Endothelial cell of umbilical vein (primary cell): ENCODE results near the gene CLCA1. TPM values are rescaled to one million over a fixed set of nuclear protein-coding genes. Genes with fewer than 3 reads are reported as not detected.

Experiments used
- BruUV-seq: library from RNA; stranded (reverse); fragments of 400-500 nt; replicated peaks from 2 replicates; lab custom pipeline; 2021; lab: Mats Ljungman, UMichigan
- CTCF ChIA-PET: fragments of 300-600, 350-600 bp; sonication (Branson Sonifier 250); formaldehyde crosslinking; loops from one replicate; lab custom pipeline; 2021; ENCODE audit warnings: antibody characterized with exemption, inconsistent platforms; lab: Charles Lee
- POLR2A ChIA-PET: fragments of 300-600, 350-600 bp; sonication (Branson Sonifier 250); formaldehyde crosslinking; loops from one replicate; lab custom pipeline; 2021; ENCODE audit warnings: antibody characterized with exemption, inconsistent platforms; lab: Charles Lee
- DNase-seq: peaks from one replicate; pipeline ENCODE4 v3.0.0-alpha.2; 2011; ENCODE audit warnings: low read depth, low spot score
- FAIRE-seq: peaks from 2 replicates; lab custom pipeline; 2011; peaks lifted over from hg19 to GRCh38; lab: Jason Lieb, UNC
- H2AFZ ChIP-seq: 2 replicates; pipeline ENCODE4 v1.6.0; 2012; ENCODE audit warnings: low read depth, low read length, control low read depth, inconsistent platforms
- H3K27ac ChIP-seq: 2 replicates; pipeline ENCODE4 v1.5.1; 2011; ENCODE audit warnings: low read depth, mild to moderate bottlenecking, control low read depth, low read length, moderate library complexity; ENCODE audit not compliant: insufficient read depth
- H3K27me3 ChIP-seq, 2 experiments: 2 replicates each; pipeline versions ENCODE4 v1.6.0 to v1.6.1; 2011; ENCODE audit warnings: low read length in 2 of 2, mixed read lengths in 1 of 2; ENCODE audit not compliant: control insufficient read depth in 2 of 2, insufficient read depth in 2 of 2
- H3K36me3 ChIP-seq, 2 experiments: 2 replicates in 1 of 2; 3 replicates in 1 of 2; pipeline ENCODE4 v1.5.1; 2011; ENCODE audit warnings: low read length in 2 of 2, mild to moderate bottlenecking in 1 of 2, moderate library complexity in 1 of 2; ENCODE audit not compliant: control insufficient read depth in 2 of 2, insufficient read depth in 2 of 2; ENCODE audit errors: extremely low read depth in 1 of 2
- H3K4me1 ChIP-seq: 3 replicates; pipeline ENCODE4 v1.5.1; 2011; ENCODE audit warnings: mild to moderate bottlenecking, low read length; ENCODE audit not compliant: control insufficient read depth, insufficient read depth; ENCODE audit errors: extremely low read depth
- H3K4me2 ChIP-seq: 2 replicates; pipeline ENCODE4 v1.6.1; 2011; ENCODE audit warnings: low read length, control low read depth, mixed read lengths; ENCODE audit not compliant: insufficient read depth
- H3K4me3 ChIP-seq, 3 experiments: fragments of 200-600 bp in 1 of 3; sonication (generic), shearing (Covaris generic) in 1 of 3; replicated peaks in 1 of 3; 2 replicates each; pipeline ENCODE4 v1.5.1; 2011 to 2016; ENCODE audit warnings: control low read depth in 3 of 3, low read length in 3 of 3, mild to moderate bottlenecking in 2 of 3, inconsistent platforms in 1 of 3, low read depth in 1 of 3, moderate library complexity in 1 of 3; ENCODE audit not compliant: insufficient read depth in 1 of 3
- H3K79me2 ChIP-seq: 2 replicates; pipeline ENCODE4 v1.6.0; 2012; ENCODE audit warnings: low read length, inconsistent platforms; ENCODE audit not compliant: control insufficient read depth, insufficient read depth
- H3K9ac ChIP-seq: replicated peaks from 2 replicates; pipeline ENCODE3; 2011; ENCODE audit warnings: low read length, control low read depth; ENCODE audit not compliant: insufficient read depth; ENCODE audit errors: extremely low read depth
- H3K9me1 ChIP-seq: replicated peaks from 3 replicates; pipeline ENCODE4 v1.6.0; 2011; ENCODE audit warnings: mild to moderate bottlenecking, low read length; ENCODE audit not compliant: control insufficient read depth, insufficient read depth; ENCODE audit errors: extremely low read depth
- H3K9me3 ChIP-seq: replicated peaks from 2 replicates; pipeline ENCODE4 v1.5.1; 2012; ENCODE audit warnings: low read length, inconsistent platforms; ENCODE audit not compliant: control insufficient read depth, insufficient read depth
- H4K20me1 ChIP-seq: replicated peaks from 2 replicates; pipeline ENCODE3; 2011; ENCODE audit warnings: mild to moderate bottlenecking, low read length; ENCODE audit not compliant: control insufficient read depth, insufficient read depth; ENCODE audit errors: extremely low read depth
- EZH2 ChIP-seq: IDR thresholded peaks from 2 replicates; pipeline ENCODE4 v1.6.1; 2012; ENCODE audit warnings: borderline replicate concordance, low read depth, mild to moderate bottlenecking, moderate library complexity, low read length, inconsistent platforms; ENCODE audit not compliant: severe bottlenecking
- FOS ChIP-seq: IDR thresholded peaks from 2 replicates; pipeline ENCODE4 v1.6.1; 2011; ENCODE audit warnings: mild to moderate bottlenecking, low read length, moderate library complexity, borderline replicate concordance; ENCODE audit not compliant: insufficient read depth
- GATA2 ChIP-seq: IDR thresholded peaks from 2 replicates; pipeline ENCODE4 v1.7.0; 2011; ENCODE audit warnings: low read depth, mild to moderate bottlenecking, moderate library complexity, mixed read lengths, low read length; ENCODE audit not compliant: insufficient read length, insufficient read depth
- JUN ChIP-seq: IDR thresholded peaks from 2 replicates; pipeline ENCODE4 v1.6.1; 2011; ENCODE audit warnings: borderline replicate concordance, low read depth; ENCODE audit not compliant: insufficient read length, insufficient read depth
- MYC ChIP-seq: IDR thresholded peaks from one replicate; pipeline ENCODE4 v1.6.1; 2011; ENCODE audit warnings: mild to moderate bottlenecking, low read depth, low read length
- POLR2A ChIP-seq: IDR thresholded peaks from 2 replicates; pipeline ENCODE4 v1.6.1; 2012; ENCODE audit warnings: low read depth, mild to moderate bottlenecking, control low read depth, low read length
- POLR2AphosphoS5 ChIP-seq: IDR thresholded peaks from 2 replicates; pipeline ENCODE4 v1.6.1; 2012; ENCODE audit warnings: low read depth, mild to moderate bottlenecking, control low read depth, low read length, moderate library complexity; ENCODE audit not compliant: insufficient read depth
- dilution Hi-C: fragments of 300-500 bp; cut with MboI; formaldehyde crosslinking; loops from one replicate; pipeline ENCODE4 v1.15.0; 2019; ENCODE audit warnings: low sequenced_read_pairs; ENCODE audit not compliant: extremely low pct_ligation_motif_present
- intact Hi-C: fragments of 100-400 bp; cut with micrococcal nuclease; formaldehyde crosslinking; loops from one replicate; pipeline ENCODE4 v1.10.0; 2022
- polyA plus RNA-seq, 4 experiments: library from polyadenylated mRNA; depleted of rRNA in 3 of 4; stranded (reverse) in 3 of 4; unstranded in 1 of 4; fragments of >200 nt; gene quantifications; 2 replicates each; pipeline versions ENCODE4 v1.2.1 to v1.2.3, GENCODE V29; 2011 to 2012; ENCODE audit warnings: missing spikeins in 1 of 4
- total RNA-seq: library from RNA; stranded (reverse); gene quantifications from 2 replicates; pipeline ENCODE4 v1.2.3, GENCODE V29; 2021
- TF ChIP-seq, protein P1 (sequence below), 2 donors: IDR thresholded peaks; 1 replicate in 1 of 2; 2 replicates in 1 of 2; pipeline ENCODE4 v1.5.1; 2011; ENCODE audit warnings: low read length in 2 of 2, mild to moderate bottlenecking in 2 of 2, moderate library complexity in 2 of 2, control low read depth in 1 of 2, inconsistent platforms in 1 of 2, low read depth in 1 of 2; ENCODE audit not compliant: insufficient read depth in 1 of 2; ENCODE audit errors: extremely low read depth in 1 of 2
- TF ChIP-seq, protein P2 (sequence below): IDR thresholded peaks from 2 replicates; pipeline ENCODE4 v1.6.1; 2011; ENCODE audit not compliant: insufficient read depth, insufficient read length

CLCA1 gene
- total and polyA plus RNA-seq, 2 donors (not counting 3 experiments of a cell fraction or from before 2014, with no cell fraction given) = not detected

DNA sequence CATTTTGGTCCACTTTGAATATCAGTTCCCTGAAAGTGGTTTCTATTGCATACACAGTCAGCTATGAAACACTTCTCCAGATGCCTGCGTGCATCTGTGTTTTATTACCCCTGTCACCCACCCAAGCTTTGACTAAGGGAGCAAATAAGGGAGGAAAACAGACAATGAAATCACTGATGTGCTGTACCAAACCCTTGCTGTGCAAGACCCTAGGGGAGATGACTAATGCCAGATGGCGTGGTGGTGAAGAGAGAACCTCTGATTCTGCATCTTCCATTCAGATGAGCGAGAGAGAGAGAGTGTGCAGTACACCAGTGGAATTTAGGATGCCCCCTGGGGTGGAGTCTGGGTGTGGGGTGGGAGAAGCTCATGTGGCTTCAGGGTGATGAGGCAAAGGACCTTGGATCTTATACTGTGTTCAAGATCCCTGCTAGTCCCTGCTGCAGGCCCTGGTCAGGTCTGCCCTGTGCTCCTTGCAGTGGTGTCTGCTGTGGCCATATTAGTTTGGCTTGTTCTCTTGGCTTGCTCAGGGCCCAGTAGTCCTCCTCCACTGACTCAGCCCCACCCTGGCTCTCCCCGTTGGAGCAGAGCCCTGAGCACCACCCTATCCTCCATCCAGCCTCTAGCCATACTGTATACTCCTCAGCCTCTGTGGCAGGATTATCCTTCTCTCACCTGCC is 18.5 kb downstream of the CLCA1 start:
- no peak for TF ChIP-seq JUN
- no peak for TF ChIP-seq GATA2
- TF ChIP-seq POLR2AphosphoS5 = no peak
- TF ChIP-seq MYC = no peak
- no peak for TF ChIP-seq FOS
- TF ChIP-seq, protein P1, sequence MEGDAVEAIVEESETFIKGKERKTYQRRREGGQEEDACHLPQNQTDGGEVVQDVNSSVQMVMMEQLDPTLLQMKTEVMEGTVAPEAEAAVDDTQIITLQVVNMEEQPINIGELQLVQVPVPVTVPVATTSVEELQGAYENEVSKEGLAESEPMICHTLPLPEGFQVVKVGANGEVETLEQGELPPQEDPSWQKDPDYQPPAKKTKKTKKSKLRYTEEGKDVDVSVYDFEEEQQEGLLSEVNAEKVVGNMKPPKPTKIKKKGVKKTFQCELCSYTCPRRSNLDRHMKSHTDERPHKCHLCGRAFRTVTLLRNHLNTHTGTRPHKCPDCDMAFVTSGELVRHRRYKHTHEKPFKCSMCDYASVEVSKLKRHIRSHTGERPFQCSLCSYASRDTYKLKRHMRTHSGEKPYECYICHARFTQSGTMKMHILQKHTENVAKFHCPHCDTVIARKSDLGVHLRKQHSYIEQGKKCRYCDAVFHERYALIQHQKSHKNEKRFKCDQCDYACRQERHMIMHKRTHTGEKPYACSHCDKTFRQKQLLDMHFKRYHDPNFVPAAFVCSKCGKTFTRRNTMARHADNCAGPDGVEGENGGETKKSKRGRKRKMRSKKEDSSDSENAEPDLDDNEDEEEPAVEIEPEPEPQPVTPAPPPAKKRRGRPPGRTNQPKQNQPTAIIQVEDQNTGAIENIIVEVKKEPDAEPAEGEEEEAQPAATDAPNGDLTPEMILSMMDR (IDR thresholded peaks at IDR 0.05; ENCODE audit: extremely low read depth in 1 of 2, insufficient read depth in 1 of 2, low read depth in 1 of 2, low read length in 2 of 2) = no peak
- TF ChIP-seq EZH2 = no peak
- TF ChIP-seq, protein P2, sequence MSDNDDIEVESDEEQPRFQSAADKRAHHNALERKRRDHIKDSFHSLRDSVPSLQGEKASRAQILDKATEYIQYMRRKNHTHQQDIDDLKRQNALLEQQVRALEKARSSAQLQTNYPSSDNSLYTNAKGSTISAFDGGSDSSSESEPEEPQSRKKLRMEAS = no peak
- no peak for TF ChIP-seq POLR2A
- H2AFZ ChIP-seq = no peak overlapping the region

More for the DNA sequence above, 18.5 kb downstream of the CLCA1 start:
- Histone ChIP-seq H3K27ac (no peak overlapping the region), H3K9me1 (no peaks in the 10 kb centered on the region), H3K9ac (no peak overlapping the region), H4K20me1 (no peaks in the 10 kb centered on the region), H3K27me3 (peaks cover 5 to 8% of the 10 kb centered on the region in 2 experiments), H3K4me3 (no peak overlapping the region), H3K9me3 (no peaks in the 10 kb centered on the region), H3K36me3 (no peaks in the 10 kb centered on the region), H3K4me2 (no peak overlapping the region), H3K79me2 (no peaks in the 10 kb centered on the region), H3K4me1 (no peaks in the 10 kb centered on the region)
- CTCF ChIA-PET = interaction anchor here (1.3 kb wide), 1 partner anchor 12 kb away, joined by 6 read pairs; no protein-coding TSS in a partner anchor
- dilution Hi-C loops = no loop called here
- FAIRE-seq = no peak
- DNase-seq = no peak
- POLR2A ChIA-PET = no interaction called here
- intact Hi-C loops = no loop called here
- no TSS peak for BruUV-seq
